Nucleus accumbens (tissue), 56 donors: ENCODE results near the gene C10orf95.

Experiments used
- DNase-seq, 56 donors: peaks; one replicate each; lab custom pipeline; 2025; lab: John Stamatoyannopoulos, UW

C10orf95 gene

GRCh38 chr10:102419269-102420180 is 31.8 kb downstream of the C10orf95 start:
- peak in 50 of 56 donors; percentile 19 to 85 (median 62) for DNase-seq

- peak in 24 of 56 donors; percentile 11 to 66 (median 37) for DNase-seq
Observed at GRCh38 chr10:102418622-102419268, 32.6 kb downstream of the C10orf95 start, which contains the start of gene PSD. Gene PSD (minus strand): TSS chr10:102418785. CDS start chr10:102417038, 1,747 bp downstream.

GRCh38 chr10:102416695-102417094 is 34.6 kb downstream of the C10orf95 start:
- no peak for DNase-seq

- no peak for DNase-seq
Observed at GRCh38 chr10:102416283-102416682, 35.1 kb downstream of the C10orf95 start.

- DNase-seq = no peak
Observed at GRCh38 chr10:102414749-102415148, 36.6 kb downstream of the C10orf95 start.

GRCh38 chr10:102413806-102414561 is 37.4 kb downstream of the C10orf95 start:
- no peak for DNase-seq

GRCh38 chr10:102413053-102413705 is 38.2 kb downstream of the C10orf95 start:
- DNase-seq = peak in 29 of 56 donors; percentile 12 to 72 (median 37)

GRCh38 chr10:102412293-102412692 is 39.0 kb downstream of the C10orf95 start:
- no peak for DNase-seq

GRCh38 chr10:102411341-102412255 is 39.7 kb downstream of the C10orf95 start:
- DNase-seq = no peak

GRCh38 chr10:102410429-102411073 is 40.8 kb downstream of the C10orf95 start:
- DNase-seq = peak in 39 of 56 donors; percentile 8 to 83 (median 54)

GRCh38 chr10:102409604-102410428 is 41.5 kb downstream of the C10orf95 start:
- DNase-seq = peak in 1 of 56 donors; percentile 59

GRCh38 chr10:102408728-102409603 is 42.4 kb downstream of the C10orf95 start:
- DNase-seq = peak in 43 of 56 donors; percentile 16 to 88 (median 62)

- DNase-seq = peak in 8 of 56 donors; percentile 18 to 45 (median 30)
Observed at GRCh38 chr10:102408131-102408727, 43.1 kb downstream of the C10orf95 start.

- no peak for DNase-seq
Observed at GRCh38 chr10:102407425-102408130, 43.8 kb downstream of the C10orf95 start.

- no peak for DNase-seq
Observed at GRCh38 chr10:102406815-102407214, 44.5 kb downstream of the C10orf95 start.
